Osteoblast (primary cell): ENCODE data around the gene OPCML. TPM values are rescaled to one million over a fixed set of nuclear protein-coding genes. Genes with fewer than 3 reads are reported as not detected.

Experiments
- DNase-seq: peaks from one replicate; pipeline ENCODE4 v3.0.0; 2011; ENCODE audit warnings: low spot score, mixed read lengths; ENCODE audit not compliant: insufficient read length; ENCODE audit errors: missing footprints
- H2AFZ ChIP-seq: 2 replicates; pipeline ENCODE4 v1.6.0; 2011; ENCODE audit warnings: mild to moderate bottlenecking, low read length
- H3K27ac ChIP-seq: 2 replicates; pipeline ENCODE4 v1.5.1; 2011; ENCODE audit warnings: mild to moderate bottlenecking, low read depth, low read length, moderate library complexity
- H3K27me3 ChIP-seq: 2 replicates; pipeline ENCODE4 v1.6.0; 2012; ENCODE audit warnings: mild to moderate bottlenecking, control low read depth, inconsistent platforms, low read length, moderate library complexity; ENCODE audit not compliant: insufficient read depth
- H3K36me3 ChIP-seq: 2 replicates; pipeline ENCODE4 v1.5.1; 2011; ENCODE audit warnings: mild to moderate bottlenecking, low read length, control low read depth, moderate library complexity; ENCODE audit not compliant: insufficient read depth
- H3K4me1 ChIP-seq: 2 replicates; pipeline ENCODE4 v1.5.1; 2011; ENCODE audit warnings: mild to moderate bottlenecking, low read length, control low read depth, moderate library complexity; ENCODE audit not compliant: insufficient read depth
- H3K4me2 ChIP-seq: 2 replicates; pipeline ENCODE4 v1.6.0; 2011; ENCODE audit warnings: mild to moderate bottlenecking, low read length; ENCODE audit not compliant: insufficient read depth
- H3K4me3 ChIP-seq: fragments of 200-600 bp; sonication (generic); 3 replicates; pipeline ENCODE4 v1.5.1; 2012; ENCODE audit warnings: mild to moderate bottlenecking, low read length, inconsistent platforms; ENCODE audit not compliant: insufficient read depth
- H3K79me2 ChIP-seq: 2 replicates; pipeline ENCODE4 v1.6.0; 2012; ENCODE audit warnings: mild to moderate bottlenecking, low read length, control low read depth, inconsistent platforms; ENCODE audit not compliant: insufficient read depth
- H3K9me3 ChIP-seq: 2 replicates; pipeline ENCODE4 v1.5.1; 2011; ENCODE audit warnings: low read depth, low read length, control low read depth
- H4K20me1 ChIP-seq: 2 replicates; pipeline ENCODE4 v1.6.0; 2012; ENCODE audit warnings: mild to moderate bottlenecking, low read length, control low read depth; ENCODE audit not compliant: insufficient read depth
- CTCF ChIP-seq: IDR thresholded peaks from 2 replicates; pipeline ENCODE4 v1.5.1; 2011; ENCODE audit warnings: mild to moderate bottlenecking, low read depth, low read length, moderate library complexity; ENCODE audit errors: extremely low read depth
- total RNA-seq: library from RNA; depleted of rRNA; stranded (reverse); fragments of >200 nt; gene quantifications from 2 replicates; pipeline ENCODE4 v1.2.3, GENCODE V29; 2012

Gene OPCML
- total RNA-seq, 1 donor = 0.36 TPM

GRCh38 chr11:132464003-132464342 lies 1068.3 kb downstream of the OPCML start:
- DNase-seq = no peak
- TF ChIP-seq CTCF = no peak
- H3K27ac ChIP-seq = no peak overlapping the region

GRCh38 chr11:132463295-132464002 lies 1068.9 kb downstream of the OPCML start:
- no peak for DNase-seq
- H2AFZ ChIP-seq = no peak overlapping the region
- TF ChIP-seq CTCF = no peak

More at GRCh38 chr11:132464003-132464342, 1068.3 kb downstream of the OPCML start:
- Histone ChIP-seq H3K4me3 (no peak overlapping the region), H3K9me3 (no peaks in the 10 kb centered on the region), H3K36me3 (no peaks in the 10 kb centered on the region), H3K79me2 (no peaks in the 10 kb centered on the region), H3K4me2 (no peak overlapping the region), H3K4me1 (no peaks in the 10 kb centered on the region), H2AFZ (no peak overlapping the region), H3K27me3 (no peaks in the 10 kb centered on the region), H4K20me1 (no peaks in the 10 kb centered on the region)

GRCh38 chr11:132459736-132460135 lies 1072.6 kb downstream of the OPCML start:
- no peaks in the 10 kb centered on the region for H3K79me2 ChIP-seq
- H3K27me3 ChIP-seq = peaks cover 5% of the 10 kb centered on the region
- H3K9me3 ChIP-seq = no peaks in the 10 kb centered on the region
- no peaks in the 10 kb centered on the region for H3K36me3 ChIP-seq
- no peak overlapping the region for H3K4me2 ChIP-seq
- no peak overlapping the region for H3K27ac ChIP-seq
- no peaks in the 10 kb centered on the region for H3K4me1 ChIP-seq
- no peaks in the 10 kb centered on the region for H4K20me1 ChIP-seq
- TF ChIP-seq CTCF = no peak
- no peak overlapping the region for H3K4me3 ChIP-seq
- DNase-seq = no peak
- H2AFZ ChIP-seq = no peak overlapping the region

More at GRCh38 chr11:132463295-132464002, 1068.9 kb downstream of the OPCML start:
- Histone ChIP-seq H3K4me1 (no peaks in the 10 kb centered on the region), H3K36me3 (no peaks in the 10 kb centered on the region), H3K79me2 (no peaks in the 10 kb centered on the region), H3K4me2 (no peak overlapping the region), H3K4me3 (no peak overlapping the region), H3K27ac (no peak overlapping the region), H4K20me1 (no peaks in the 10 kb centered on the region), H3K27me3 (no peaks in the 10 kb centered on the region), H3K9me3 (no peaks in the 10 kb centered on the region)

- peaks cover 16% of the 10 kb centered on the region for H3K4me1 ChIP-seq
- DNase-seq = no peak
- no peaks in the 10 kb centered on the region for H3K9me3 ChIP-seq
- no peaks in the 10 kb centered on the region for H3K79me2 ChIP-seq
- H3K4me3 ChIP-seq = no peak overlapping the region
- H4K20me1 ChIP-seq = no peaks in the 10 kb centered on the region
- no peak for TF ChIP-seq CTCF
- H3K27me3 ChIP-seq = peaks cover 5% of the 10 kb centered on the region
- no peak overlapping the region for H2AFZ ChIP-seq
- no peaks in the 10 kb centered on the region for H3K36me3 ChIP-seq
- no peak overlapping the region for H3K4me2 ChIP-seq
- no peak overlapping the region for H3K27ac ChIP-seq
Measured at GRCh38 chr11:132457445-132457844, 1074.9 kb downstream of the OPCML start.
